ENCODE measurements around the gene COLQ.

COLQ gene

DNA sequence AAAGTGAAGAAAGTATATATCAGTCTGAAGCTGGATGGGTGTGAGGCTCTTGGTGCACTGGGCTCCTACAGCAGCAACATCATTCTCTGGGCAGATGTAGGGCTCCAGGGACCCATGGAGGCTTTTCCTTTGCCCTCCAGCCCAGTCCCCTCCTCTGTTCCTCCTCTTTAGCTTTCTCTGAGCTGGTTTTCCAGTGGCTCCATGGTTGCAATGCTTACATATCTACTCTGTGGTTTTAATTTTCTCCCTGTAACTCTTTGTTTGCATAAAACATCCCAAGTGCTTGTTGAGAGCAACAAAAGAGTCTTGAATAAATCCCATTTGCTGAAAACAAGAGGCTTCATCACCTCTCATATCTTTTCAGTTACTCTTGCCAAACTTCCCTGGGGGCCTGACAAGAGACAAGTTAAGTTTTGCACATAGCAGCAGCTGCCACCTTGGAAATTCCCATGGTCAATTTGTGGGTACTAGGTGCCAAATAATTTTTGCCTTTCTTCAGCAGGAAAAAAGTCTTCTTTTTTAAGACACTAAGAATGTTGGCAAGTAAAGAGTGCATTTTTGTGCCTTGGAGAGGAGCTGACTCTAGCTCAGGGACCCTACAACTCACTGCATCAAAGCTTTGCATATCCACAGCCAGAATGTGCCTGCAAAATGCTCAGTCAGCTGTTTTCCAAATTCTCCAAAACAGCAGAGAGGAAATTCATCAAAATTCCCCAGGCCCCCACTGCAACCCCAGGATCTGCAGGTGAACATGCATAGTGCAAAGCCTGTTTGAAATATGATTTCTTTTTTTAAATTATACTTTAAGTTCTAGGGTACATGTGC lies 41.9 kb downstream of the COLQ start:
- DNase-seq = no peak
- no peaks in the 10 kb centered on the region for H3K36me3 ChIP-seq (ENCODE audit: control insufficient read depth, insufficient read depth, low read length)
- H3K9me3 ChIP-seq (ENCODE audit: control insufficient read depth, low read length) = no peaks in the 10 kb centered on the region
- H3K4me1 ChIP-seq (ENCODE audit: control insufficient read depth, insufficient read depth, low read length, poor library complexity, severe bottlenecking) = no peaks in the 10 kb centered on the region
- no peak overlapping the region for H3K27ac ChIP-seq (ENCODE audit: insufficient read depth, low read length, poor library complexity, severe bottlenecking)
- H3K27me3 ChIP-seq (replicated peaks; ENCODE audit: control insufficient read depth, insufficient read depth, low read length, poor library complexity, severe bottlenecking) = no peaks in the 10 kb centered on the region
- H3K4me3 ChIP-seq (ENCODE audit: insufficient read depth, low read depth, low read length, poor library complexity, severe bottlenecking) = no peak overlapping the region

DNA sequence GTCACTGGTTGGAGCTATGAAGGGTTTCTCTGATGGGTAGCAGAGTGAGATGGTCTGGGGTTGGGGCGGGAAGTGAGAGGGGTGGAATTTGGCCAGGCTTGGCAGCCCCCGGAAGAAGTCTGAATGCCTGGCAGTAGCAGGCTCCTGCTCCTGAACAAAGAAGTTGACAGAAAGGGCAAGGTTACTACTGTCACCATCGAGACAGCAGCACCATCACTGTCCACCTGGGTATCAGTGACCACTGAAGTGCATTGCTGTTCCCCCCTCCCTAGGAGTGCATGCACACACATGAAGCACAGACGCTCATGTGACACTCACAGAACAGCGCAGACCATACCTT lies 42.9 kb downstream of the COLQ start:
- Histone ChIP-seq H3K27ac (ENCODE audit: insufficient read depth, low read length, poor library complexity, severe bottlenecking) (no peak overlapping the region), H3K27me3 (replicated peaks; ENCODE audit: control insufficient read depth, insufficient read depth, low read length, poor library complexity, severe bottlenecking) (no peaks in the 10 kb centered on the region), H3K36me3 (ENCODE audit: control insufficient read depth, insufficient read depth, low read length) (no peaks in the 10 kb centered on the region), H3K4me3 (ENCODE audit: insufficient read depth, low read depth, low read length, poor library complexity, severe bottlenecking) (no peak overlapping the region), H3K4me1 (ENCODE audit: control insufficient read depth, insufficient read depth, low read length, poor library complexity, severe bottlenecking) (no peaks in the 10 kb centered on the region), H3K9me3 (ENCODE audit: control insufficient read depth, low read length) (no peaks in the 10 kb centered on the region)
- no peak for DNase-seq

DNA sequence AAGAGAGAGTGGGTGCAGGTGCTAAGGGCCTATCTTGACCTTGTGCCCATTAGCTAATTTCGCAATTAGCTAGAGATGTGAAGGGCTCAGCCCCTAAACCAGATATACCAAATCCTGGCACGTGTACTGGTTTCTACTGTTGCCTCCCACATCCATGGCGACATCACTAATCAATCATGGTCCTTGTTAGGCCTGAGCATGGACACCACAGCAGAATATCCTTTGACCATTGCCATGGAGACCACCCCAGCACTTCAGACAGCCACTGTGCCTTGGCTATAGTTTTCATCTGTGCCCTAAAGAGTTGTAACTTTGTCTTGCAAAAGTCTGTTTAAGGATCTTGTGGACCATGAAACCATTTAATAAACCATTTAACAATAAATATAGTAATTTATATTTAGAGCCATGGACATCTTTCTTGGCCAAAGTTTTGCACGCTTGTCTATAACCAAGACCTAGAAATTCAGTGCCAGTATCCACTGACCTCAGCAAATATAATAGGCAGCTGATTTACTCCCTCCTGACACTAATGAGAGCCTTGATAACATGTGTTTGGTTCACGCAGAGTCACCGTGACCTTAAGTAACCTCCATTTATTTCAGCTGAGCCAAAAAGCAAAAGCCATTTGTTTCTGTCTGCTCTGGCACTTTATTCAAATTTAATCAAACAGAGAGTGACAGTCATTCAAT lies 43.4 kb downstream of the COLQ start:
- H3K4me3 ChIP-seq (ENCODE audit: insufficient read depth, low read depth, low read length, poor library complexity, severe bottlenecking) = no peak overlapping the region
- H3K27ac ChIP-seq (ENCODE audit: insufficient read depth, low read length, poor library complexity, severe bottlenecking) = no peak overlapping the region
- H3K36me3 ChIP-seq (ENCODE audit: control insufficient read depth, insufficient read depth, low read length) = no peaks in the 10 kb centered on the region
- no peaks in the 10 kb centered on the region for H3K9me3 ChIP-seq (ENCODE audit: control insufficient read depth, low read length)
- no peak for DNase-seq
- no peaks in the 10 kb centered on the region for H3K27me3 ChIP-seq (replicated peaks; ENCODE audit: control insufficient read depth, insufficient read depth, low read length, poor library complexity, severe bottlenecking)
- no peaks in the 10 kb centered on the region for H3K4me1 ChIP-seq (ENCODE audit: control insufficient read depth, insufficient read depth, low read length, poor library complexity, severe bottlenecking)

DNA sequence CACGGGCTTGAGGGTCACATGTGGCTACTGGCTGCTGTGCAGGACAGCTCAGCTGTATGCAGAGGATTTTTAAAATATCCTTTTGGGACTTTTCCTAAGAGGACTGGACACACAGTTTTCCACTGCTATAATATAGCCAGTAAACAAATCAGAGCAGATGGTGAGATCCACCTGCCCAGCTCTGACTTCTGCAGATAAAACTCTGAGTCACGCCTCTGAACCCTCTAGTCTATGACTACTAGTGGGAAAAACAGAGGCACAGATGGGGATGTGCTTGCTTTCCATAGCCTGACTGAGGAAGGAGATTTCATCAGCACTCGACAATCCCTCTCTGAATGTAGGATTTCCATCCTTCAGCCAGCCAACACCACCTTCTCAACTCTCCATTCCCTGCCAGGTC lies 45.1 kb downstream of the COLQ start:
- Histone ChIP-seq H3K36me3 (ENCODE audit: control insufficient read depth, insufficient read depth, low read length) (no peaks in the 10 kb centered on the region), H3K9me3 (ENCODE audit: control insufficient read depth, low read length) (no peaks in the 10 kb centered on the region), H3K27me3 (replicated peaks; ENCODE audit: control insufficient read depth, insufficient read depth, low read length, poor library complexity, severe bottlenecking) (no peaks in the 10 kb centered on the region), H3K27ac (ENCODE audit: insufficient read depth, low read length, poor library complexity, severe bottlenecking) (no peak overlapping the region), H3K4me1 (ENCODE audit: control insufficient read depth, insufficient read depth, low read length, poor library complexity, severe bottlenecking) (no peaks in the 10 kb centered on the region), H3K4me3 (ENCODE audit: insufficient read depth, low read depth, low read length, poor library complexity, severe bottlenecking) (no peak overlapping the region)
- DNase-seq = no peak

DNA sequence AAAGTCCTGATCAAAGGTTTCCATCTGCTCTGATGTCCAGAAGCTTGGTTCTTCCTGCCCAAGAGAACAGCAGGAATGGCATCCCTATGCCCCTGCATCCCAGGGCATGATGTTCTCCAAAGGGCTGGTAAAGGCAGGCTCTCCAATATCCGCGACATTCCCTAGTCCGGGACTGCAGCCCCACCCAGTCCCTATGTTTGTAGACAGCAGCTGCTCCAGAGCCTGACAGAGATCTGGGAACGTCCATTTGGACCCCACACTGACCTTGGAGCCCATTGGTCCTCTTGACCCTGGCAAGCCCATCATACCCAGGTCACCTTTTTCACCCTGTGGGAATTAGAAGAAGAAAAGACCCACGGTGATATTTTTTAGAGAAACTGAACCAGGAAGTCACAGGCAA lies 46.3 kb downstream of the COLQ start:
- no peak overlapping the region for H3K4me3 ChIP-seq (ENCODE audit: insufficient read depth, low read depth, low read length, poor library complexity, severe bottlenecking)
- H3K9me3 ChIP-seq (ENCODE audit: control insufficient read depth, low read length) = no peaks in the 10 kb centered on the region
- H3K36me3 ChIP-seq (ENCODE audit: control insufficient read depth, insufficient read depth, low read length) = no peaks in the 10 kb centered on the region
- H3K27me3 ChIP-seq (replicated peaks; ENCODE audit: control insufficient read depth, insufficient read depth, low read length, poor library complexity, severe bottlenecking) = no peaks in the 10 kb centered on the region
- no peak overlapping the region for H3K27ac ChIP-seq (ENCODE audit: insufficient read depth, low read length, poor library complexity, severe bottlenecking)
- no peaks in the 10 kb centered on the region for H3K4me1 ChIP-seq (ENCODE audit: control insufficient read depth, insufficient read depth, low read length, poor library complexity, severe bottlenecking)
- no peak for DNase-seq

DNA sequence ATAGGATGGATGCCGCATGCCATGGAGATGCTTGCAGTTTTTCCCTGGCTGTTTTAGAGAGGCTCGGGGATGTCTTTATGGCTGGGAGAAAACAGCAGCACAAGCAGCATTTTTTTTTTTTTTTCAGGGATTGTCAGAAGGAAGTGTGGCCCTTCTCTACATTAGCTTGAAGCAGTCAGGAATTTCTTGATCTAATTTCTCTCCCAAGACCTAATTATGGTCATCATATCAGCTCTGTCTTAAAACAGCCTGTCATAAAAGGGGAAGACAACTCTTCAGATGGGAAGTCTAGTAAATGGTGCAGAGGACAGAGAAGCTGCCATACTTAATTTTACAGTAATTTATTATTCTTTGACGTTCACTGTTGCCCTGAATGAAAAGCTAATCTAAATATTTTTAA lies 49.6 kb downstream of the COLQ start:
- no peak for DNase-seq
- H3K4me3 ChIP-seq (ENCODE audit: insufficient read depth, low read depth, low read length, poor library complexity, severe bottlenecking) = no peak overlapping the region
- no peaks in the 10 kb centered on the region for H3K9me3 ChIP-seq (ENCODE audit: control insufficient read depth, low read length)
- H3K4me1 ChIP-seq (ENCODE audit: control insufficient read depth, insufficient read depth, low read length, poor library complexity, severe bottlenecking) = no peaks in the 10 kb centered on the region
- H3K27ac ChIP-seq (ENCODE audit: insufficient read depth, low read length, poor library complexity, severe bottlenecking) = no peak overlapping the region
- no peaks in the 10 kb centered on the region for H3K36me3 ChIP-seq (ENCODE audit: control insufficient read depth, insufficient read depth, low read length)
- H3K27me3 ChIP-seq (replicated peaks; ENCODE audit: control insufficient read depth, insufficient read depth, low read length, poor library complexity, severe bottlenecking) = no peaks in the 10 kb centered on the region

DNA sequence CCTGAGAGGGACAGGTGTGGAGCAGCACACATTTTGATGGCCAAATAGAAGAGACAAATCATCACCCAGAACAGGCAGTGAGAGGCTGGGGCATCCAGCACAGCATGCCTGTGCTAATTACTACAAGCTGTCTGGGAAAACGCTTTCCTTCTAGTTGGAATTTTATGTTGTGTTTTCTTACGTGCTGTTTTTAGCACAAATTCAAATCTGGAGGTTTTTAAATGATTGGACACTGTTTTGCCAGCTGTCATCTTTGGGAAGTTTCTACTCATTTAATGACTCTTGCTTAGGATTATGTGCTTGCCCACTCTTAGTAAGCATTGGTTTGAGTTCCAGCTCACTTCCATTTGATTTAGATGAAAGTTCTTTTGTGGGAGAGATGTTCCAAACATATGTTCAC lies 50.7 kb downstream of the COLQ start:
- no peaks in the 10 kb centered on the region for H3K27me3 ChIP-seq (replicated peaks; ENCODE audit: control insufficient read depth, insufficient read depth, low read length, poor library complexity, severe bottlenecking)
- no peak for DNase-seq
- no peak overlapping the region for H3K4me3 ChIP-seq (ENCODE audit: insufficient read depth, low read depth, low read length, poor library complexity, severe bottlenecking)
- no peak overlapping the region for H3K27ac ChIP-seq (ENCODE audit: insufficient read depth, low read length, poor library complexity, severe bottlenecking)
- no peaks in the 10 kb centered on the region for H3K9me3 ChIP-seq (ENCODE audit: control insufficient read depth, low read length)
- H3K4me1 ChIP-seq (ENCODE audit: control insufficient read depth, insufficient read depth, low read length, poor library complexity, severe bottlenecking) = no peaks in the 10 kb centered on the region
- H3K36me3 ChIP-seq (ENCODE audit: control insufficient read depth, insufficient read depth, low read length) = no peaks in the 10 kb centered on the region

DNA sequence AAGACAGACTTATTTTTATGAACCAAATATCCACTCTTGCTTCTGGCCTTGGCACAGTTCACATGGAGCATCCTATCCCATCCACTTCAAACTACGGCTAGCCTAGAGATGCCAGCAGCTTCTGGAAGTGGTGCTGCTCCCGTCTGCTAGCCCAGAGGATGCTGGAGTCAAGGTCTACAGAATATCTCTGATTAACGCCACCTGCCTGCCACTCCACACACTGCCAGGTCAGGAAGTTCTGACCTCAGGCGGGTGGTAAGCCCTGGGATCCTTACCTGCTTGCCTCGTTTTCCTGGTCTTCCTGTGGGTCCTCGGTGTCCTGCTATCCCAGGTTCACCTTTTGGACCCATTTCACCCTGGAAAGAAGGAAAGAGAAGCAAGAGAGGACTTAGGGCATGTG lies 51.2 kb downstream of the COLQ start:
- H3K4me3 ChIP-seq (ENCODE audit: insufficient read depth, low read depth, low read length, poor library complexity, severe bottlenecking) = no peak overlapping the region
- no peaks in the 10 kb centered on the region for H3K27me3 ChIP-seq (replicated peaks; ENCODE audit: control insufficient read depth, insufficient read depth, low read length, poor library complexity, severe bottlenecking)
- no peaks in the 10 kb centered on the region for H3K9me3 ChIP-seq (ENCODE audit: control insufficient read depth, low read length)
- DNase-seq = no peak
- no peak overlapping the region for H3K27ac ChIP-seq (ENCODE audit: insufficient read depth, low read length, poor library complexity, severe bottlenecking)
- H3K4me1 ChIP-seq (ENCODE audit: control insufficient read depth, insufficient read depth, low read length, poor library complexity, severe bottlenecking) = no peaks in the 10 kb centered on the region
- no peaks in the 10 kb centered on the region for H3K36me3 ChIP-seq (ENCODE audit: control insufficient read depth, insufficient read depth, low read length)

DNA sequence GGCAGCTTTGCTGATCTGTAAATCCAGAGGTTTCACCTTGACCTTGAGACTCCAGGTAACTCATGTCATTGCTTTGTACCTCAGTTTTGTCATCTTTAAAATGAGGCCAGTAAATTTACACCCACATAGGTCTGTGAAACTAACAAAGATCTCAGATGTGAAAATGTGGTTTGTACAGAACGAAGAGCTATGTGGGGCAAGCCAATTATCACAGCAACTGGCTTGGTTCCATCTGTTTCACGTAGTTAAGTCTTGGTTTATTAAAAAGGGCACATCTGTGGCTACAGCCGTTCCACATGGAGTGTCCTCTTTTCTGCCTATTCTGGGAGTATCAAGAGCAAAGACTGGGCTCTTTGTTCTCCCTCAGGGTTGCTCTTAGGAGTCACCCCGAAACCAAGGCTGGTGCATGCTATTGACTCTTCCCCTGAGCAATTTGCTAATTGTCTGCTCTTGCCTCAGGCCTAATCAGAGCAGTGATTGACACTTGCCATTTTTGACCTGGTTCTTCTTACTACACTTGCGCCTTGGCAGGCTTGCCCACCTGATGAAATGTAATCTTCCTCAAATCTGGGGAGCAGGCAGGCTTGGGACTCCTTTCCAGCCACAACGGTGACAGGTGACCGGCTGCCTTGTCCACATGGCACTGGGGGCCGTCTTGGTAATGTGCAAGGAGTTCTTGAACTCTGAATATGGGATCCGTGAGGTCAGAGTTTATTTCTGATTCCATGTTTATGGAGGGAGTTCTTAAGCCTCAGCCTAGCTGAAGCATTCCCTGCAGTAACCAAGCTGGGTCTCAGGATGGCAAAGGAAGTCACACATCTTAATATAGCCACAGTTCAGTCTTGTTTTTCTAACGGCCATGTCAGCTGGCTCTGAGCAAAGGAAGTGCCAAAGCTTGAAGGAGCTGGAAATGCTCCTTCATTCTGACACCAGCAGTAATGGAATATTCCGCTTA lies 54.0 kb downstream of the COLQ start:
- Histone ChIP-seq H3K4me1 (ENCODE audit: control insufficient read depth, insufficient read depth, low read length, poor library complexity, severe bottlenecking) (no peaks in the 10 kb centered on the region), H3K4me3 (ENCODE audit: insufficient read depth, low read depth, low read length, poor library complexity, severe bottlenecking) (no peak overlapping the region), H3K27ac (ENCODE audit: insufficient read depth, low read length, poor library complexity, severe bottlenecking) (no peak overlapping the region), H3K36me3 (ENCODE audit: control insufficient read depth, insufficient read depth, low read length) (no peaks in the 10 kb centered on the region), H3K27me3 (replicated peaks; ENCODE audit: control insufficient read depth, insufficient read depth, low read length, poor library complexity, severe bottlenecking) (no peaks in the 10 kb centered on the region), H3K9me3 (ENCODE audit: control insufficient read depth, low read length) (no peaks in the 10 kb centered on the region)
- DNase-seq = no peak

Measured in effector memory CD4-positive, alpha-beta T cell (primary cell).